GM10266 (cell line): ENCODE data around the gene RANGAP1.
"Not testable (repeated sequence)": the region's sequence is repeated elsewhere in the genome, so short reads cannot be mapped to it uniquely, and the experiment has no call there.

Source experiments
- DNase-seq: peaks from one replicate; pipeline ENCODE4 v3.0.0; 2012; ENCODE audit errors: extremely low spot score
- TF ChIP-seq, protein P1 (sequence below): IDR thresholded peaks from 2 replicates; pipeline ENCODE4 v1.5.1; 2012; ENCODE audit warnings: mild to moderate bottlenecking, low read depth; ENCODE audit not compliant: control insufficient read depth, insufficient read depth; ENCODE audit errors: missing control alignments

RANGAP1 gene

DNA sequence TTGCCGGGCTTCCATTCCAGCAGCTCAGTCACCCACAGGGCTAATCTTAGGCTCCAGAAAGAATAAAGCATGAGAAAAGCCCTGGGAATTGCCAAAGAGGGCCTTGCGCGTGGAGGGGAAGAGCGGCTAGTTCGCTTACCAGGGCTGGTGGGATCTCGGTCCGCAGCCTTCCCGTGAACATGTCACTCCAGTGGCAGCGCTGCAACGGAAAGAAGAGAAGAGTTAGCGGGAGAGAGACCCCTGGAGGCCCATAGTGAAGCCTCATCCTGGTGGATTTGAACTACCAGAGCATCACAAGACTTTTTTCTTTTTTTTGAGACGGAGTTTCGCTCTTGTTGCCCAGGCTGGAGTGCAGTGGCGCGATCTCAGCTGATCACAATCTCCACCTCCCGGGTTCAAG lies 18.0 kb downstream of the RANGAP1 start:
- TF ChIP-seq, protein P1, sequence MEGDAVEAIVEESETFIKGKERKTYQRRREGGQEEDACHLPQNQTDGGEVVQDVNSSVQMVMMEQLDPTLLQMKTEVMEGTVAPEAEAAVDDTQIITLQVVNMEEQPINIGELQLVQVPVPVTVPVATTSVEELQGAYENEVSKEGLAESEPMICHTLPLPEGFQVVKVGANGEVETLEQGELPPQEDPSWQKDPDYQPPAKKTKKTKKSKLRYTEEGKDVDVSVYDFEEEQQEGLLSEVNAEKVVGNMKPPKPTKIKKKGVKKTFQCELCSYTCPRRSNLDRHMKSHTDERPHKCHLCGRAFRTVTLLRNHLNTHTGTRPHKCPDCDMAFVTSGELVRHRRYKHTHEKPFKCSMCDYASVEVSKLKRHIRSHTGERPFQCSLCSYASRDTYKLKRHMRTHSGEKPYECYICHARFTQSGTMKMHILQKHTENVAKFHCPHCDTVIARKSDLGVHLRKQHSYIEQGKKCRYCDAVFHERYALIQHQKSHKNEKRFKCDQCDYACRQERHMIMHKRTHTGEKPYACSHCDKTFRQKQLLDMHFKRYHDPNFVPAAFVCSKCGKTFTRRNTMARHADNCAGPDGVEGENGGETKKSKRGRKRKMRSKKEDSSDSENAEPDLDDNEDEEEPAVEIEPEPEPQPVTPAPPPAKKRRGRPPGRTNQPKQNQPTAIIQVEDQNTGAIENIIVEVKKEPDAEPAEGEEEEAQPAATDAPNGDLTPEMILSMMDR = no peak
- DNase-seq = no peak

DNA sequence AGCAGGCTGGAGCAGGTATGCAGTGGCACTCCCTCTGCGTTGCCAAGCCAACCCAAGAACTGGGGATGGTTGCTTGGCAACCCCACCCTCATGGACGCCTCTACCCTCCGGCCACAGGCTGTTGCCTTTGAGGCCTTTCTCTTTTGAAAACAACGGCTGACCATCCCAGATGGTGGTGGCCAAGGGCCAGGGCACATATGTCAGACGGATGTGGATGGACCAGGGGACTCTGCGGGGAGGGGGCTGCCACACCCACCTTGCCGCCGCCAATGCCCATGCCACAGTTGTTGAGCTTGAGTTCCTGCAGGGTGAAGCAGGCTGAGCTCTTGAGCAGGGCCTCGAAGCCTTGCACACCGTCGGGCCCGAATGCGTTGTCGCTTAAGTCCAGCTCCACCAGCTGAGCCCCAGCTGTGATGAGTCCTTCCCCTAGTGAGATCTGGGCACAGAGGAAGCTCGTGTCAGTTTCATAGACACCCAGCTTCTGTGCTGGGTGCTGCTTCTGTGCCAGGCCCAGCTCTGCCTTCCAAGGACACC lies 21.5 kb downstream of the RANGAP1 start:
- TF ChIP-seq, protein P1 = no peak
- DNase-seq = no peak

DNA sequence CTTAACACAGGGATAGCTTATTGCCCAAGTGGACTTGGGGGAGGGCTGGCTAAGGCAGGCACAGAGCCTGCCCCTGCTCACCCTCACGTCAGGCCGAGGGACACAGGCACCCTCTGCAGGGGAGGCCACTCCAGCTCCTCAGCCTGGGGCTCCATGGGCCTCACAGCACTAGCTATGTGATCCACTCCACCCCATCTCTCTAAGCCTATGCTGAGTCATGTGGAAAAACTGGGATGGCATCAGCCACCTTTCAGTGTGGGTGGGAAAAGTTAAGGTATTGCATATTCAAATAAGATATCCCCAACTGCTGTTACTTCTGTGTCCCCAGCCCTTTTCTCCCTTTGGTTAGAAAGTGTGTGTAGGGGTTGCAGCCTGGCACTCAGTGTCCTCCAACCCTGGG lies 22.3 kb downstream of the RANGAP1 start:
- TF ChIP-seq, protein P1 = no peak
- no peak for DNase-seq

- TF ChIP-seq, protein P1 = no peak
- DNase-seq = no peak
Observed at GRCh38 chr22:41262250-41262765, 23.7 kb downstream of the RANGAP1 start.

DNA sequence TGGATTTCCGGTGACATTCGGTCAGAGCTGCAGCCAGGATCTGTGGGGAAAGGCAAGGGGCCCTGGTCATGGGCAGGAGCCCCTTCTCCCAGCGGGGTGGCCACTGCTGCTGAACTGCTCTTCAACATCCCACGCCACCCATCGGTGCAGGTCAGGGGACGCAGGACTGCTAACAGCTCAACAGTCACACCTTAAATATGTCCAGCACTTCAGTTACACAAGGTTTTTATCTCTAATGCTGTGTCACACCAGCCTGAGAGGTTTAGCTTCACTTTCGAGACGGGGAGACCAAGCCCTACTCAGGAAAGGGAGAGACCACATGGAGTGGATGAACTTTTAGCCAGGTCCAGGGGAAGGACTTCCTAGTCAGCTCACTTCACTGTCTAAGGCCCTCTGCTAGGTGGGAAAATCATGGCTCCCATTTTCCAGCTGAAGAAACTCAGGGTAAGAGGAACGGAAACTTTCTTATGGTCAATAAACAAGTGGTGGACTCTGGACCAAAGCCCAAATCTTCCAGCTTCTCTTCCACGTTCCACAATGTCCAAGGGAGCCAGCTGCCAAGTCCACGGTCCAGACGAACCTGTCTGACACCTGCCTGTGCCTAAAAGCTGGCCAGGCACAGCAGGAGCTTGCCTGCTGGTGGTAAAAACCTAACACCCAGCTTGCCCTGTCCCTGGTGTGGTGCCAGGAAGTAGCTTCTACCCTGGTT lies 24.3 kb downstream of the RANGAP1 start:
- TF ChIP-seq, protein P1 = no peak
- DNase-seq = no peak

DNA sequence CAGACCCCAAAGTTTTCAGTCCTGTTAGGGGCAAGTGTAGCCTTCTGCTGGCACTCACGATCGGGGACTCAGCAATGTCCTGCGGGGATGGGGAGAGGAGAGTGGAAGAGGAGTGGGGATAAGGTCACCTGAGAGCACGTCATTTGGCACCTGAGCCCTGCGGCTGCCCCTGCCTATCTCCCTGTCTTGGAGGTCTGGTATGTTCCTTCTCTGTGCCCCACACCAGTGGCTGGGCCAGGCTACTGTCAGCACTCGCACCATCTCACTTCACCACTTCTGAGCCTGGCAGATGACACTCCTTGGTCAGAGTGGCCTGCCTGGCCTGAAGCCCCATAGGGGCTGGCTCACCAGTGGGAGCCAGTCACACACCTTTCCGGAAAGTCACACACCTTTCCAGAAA lies 25.1 kb downstream of the RANGAP1 start:
- no peak for DNase-seq
- TF ChIP-seq, protein P1 = no peak

DNA sequence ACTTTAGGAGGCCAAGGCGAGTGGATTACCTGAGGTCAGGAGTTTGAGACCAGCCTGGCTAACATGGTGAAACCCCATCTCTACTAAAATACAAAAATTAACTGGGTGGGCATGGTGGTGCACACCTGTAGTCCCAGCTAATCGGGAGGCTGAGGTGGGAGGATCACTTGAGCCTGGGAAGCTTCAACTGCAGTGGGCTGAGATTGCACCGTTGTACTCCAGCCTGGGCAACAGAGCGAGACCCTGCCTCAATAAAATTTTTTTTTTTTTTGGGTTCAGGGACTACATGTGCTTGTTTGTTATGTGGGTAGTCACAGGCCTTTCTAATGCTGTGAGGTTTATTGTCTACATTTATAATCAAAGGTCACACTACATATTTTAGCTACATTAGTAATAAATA lies 26.2 kb downstream of the RANGAP1 start:
- DNase-seq = not testable (repeated sequence)
